Activated CD8-positive, alpha-beta memory T cell treated with anti-CD3 and anti-CD28 coated beads, Interleukin-2, amount 50 U/mL, for 24 hours (primary cell): ENCODE results near the gene SYT2.
"Not testable (repeated sequence)": the region's sequence is repeated elsewhere in the genome, so short reads cannot be mapped to it uniquely, and the experiment has no call there.

ENCODE experiments used
- DNase-seq: peaks from one replicate; pipeline ENCODE4 v3.0.0-alpha.2; 2020; ENCODE audit errors: extremely low read depth

SYT2 gene

GRCh38 chr1:202642619-202643291 is 67.5 kb downstream of the SYT2 start:
- DNase-seq: no peak

DNA sequence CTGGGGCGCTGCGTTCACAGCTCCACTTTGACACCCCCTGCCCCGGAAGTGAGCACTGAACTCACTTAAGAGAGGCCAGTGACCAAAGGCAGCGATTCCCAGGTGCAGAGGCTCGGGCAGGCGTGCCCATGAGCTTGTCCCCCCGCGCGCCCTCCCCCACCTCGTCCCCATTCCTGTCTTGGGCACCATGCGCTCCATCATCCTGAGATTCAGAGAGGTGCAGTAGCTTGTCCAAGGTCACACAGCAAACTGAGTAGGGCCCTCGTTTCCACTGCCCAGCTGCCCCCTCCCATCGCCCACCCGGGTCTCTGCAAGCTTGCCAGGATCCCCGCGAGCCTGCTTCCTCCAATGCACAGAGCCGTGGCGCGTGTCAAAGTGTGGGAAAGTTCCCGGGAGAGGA is 68.0 kb downstream of the SYT2 start:
- DNase-seq: no peak

DNA sequence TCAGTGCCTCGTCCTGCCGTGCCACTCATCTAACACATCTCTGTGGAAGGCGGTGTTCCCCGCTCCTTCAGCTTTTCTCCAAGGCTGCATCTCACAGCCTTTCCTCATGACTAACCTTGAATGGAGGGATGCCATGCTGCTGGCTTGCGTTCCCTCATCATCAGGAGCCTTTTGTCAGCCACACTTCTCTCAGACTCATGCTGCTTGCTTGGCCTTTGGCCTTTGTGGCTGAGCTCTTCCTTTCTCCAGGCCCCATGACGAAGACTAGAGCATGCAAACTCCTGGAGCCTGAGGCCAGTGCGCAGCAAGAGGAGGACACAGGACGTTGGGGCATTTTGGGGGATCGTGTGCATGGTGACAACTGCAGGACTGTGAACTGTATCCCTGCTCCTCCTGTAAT is 70.8 kb downstream of the SYT2 start:
- DNase-seq: no peak

- DNase-seq: not testable (repeated sequence)
Measured at GRCh38 chr1:202638701-202639305, 71.5 kb downstream of the SYT2 start.

- DNase-seq: no peak
Measured at GRCh38 chr1:202638019-202638700, 72.1 kb downstream of the SYT2 start.

DNA sequence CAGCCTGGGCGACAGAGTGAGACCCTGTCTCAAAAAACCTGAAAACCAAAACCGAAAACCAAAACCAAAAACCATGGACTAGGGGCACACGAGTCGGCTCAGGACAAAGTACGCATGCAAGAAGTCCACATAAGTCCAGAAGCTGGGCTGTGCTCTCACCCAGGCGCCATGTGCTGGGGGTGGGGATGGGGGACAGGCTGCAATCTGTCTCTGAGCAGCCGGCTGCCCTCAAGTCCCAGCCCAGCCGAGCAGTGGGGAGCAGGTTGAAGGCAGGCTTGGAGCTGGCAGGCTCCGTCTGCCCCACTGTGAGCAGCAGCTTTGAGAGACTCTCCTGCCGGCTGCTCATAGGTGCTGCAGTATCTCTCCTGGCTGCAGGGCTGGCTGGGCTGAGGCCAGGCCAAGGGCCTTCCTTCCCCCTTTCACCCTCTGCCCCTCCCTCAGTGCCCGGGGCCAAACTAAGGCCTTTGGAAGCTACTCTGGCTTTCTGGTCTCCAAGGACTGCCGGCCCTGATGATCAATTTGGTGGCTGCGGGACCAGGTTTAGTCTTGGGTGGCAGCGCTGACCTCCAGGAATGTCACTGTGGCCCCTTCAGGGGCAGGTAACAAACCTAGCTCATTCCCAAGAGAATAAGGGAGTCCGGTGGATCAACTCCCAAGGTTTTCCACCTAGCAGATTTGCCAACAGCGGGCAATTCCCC is 72.8 kb downstream of the SYT2 start:
- DNase-seq: not testable (repeated sequence)

- DNase-seq: not testable (repeated sequence)
Measured at GRCh38 chr1:202636171-202636570, 74.1 kb downstream of the SYT2 start.

DNA sequence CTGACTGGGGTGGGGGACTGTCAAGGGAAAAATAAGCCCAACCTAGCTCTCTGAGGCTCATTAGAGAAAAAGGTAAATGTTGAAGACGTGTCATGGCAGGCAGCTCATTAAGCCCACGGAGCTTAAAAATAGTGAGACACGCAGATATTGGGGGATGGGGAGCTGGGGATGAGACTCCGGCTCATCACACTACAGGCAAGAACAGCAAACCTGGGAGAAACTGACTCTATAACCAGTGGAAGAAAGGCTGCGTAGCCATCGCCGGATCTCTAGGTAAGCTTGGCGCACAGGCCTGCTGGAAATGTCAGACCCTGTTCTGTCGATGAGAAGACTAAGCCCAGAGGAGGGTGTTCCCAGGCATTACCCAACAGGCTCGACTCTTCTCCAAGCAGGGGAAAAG is 78.0 kb downstream of the SYT2 start:
- no peak for DNase-seq

DNA sequence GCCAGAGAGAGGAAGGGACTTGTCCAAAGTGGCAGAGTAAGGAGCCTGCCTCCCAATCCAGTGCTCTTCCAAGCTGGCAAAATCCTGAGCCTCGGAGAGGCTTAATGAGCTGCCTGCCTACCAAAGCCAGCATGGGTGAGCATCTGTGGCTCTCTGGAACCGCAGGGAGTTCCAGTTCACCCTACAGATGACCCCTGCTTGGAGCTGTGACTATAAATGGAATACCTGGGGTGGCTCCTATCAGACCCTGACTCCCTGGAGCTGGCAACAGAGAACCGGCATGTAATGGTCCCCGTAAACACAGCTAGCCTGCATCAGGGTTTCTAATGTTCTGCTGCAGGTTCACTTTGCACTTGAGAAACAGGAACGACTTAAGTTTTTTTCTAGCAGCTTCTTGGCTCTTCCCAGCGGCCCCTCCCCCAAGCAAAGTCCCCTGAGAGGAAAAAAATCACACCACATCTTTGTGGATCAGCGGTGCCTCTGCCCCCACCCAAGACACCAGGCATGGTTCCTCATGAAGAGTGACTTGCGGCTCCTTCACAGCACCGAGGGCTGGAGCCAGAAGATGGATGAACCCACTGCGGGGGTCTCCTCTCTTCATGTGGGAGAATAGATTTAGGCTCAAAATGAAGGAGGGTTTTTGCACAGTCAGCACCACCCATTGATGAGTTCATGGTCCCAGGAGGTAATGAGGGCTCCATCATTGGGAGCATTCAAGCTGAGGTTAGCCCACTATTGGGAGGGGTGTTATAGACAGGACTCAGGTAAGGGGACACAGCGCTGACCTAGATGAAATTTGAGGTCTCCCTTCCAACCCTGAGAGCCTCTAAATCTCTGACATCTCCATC is 79.0 kb downstream of the SYT2 start:
- no peak for DNase-seq

DNA sequence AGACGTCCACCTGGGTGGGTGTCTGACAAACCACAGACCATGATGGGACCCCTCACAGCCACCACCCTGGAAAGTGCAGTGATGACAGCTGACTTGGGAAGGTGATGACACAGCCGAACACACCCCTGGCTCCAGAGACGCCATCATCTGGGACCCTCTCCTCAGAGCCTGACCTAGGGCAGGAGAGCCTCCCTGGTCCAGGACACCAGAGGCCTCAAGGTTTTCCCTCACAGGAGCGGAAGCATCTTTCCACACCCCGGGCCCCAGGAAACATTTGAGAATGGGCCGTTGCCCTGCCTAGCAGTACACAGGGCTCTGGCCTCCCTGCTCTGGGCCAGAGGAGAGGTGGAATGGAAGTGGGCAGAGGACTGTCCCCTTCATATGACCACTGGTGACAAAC is 79.7 kb downstream of the SYT2 start:
- DNase-seq: no peak

GRCh38 chr1:202630096-202630495 is 80.2 kb downstream of the SYT2 start:
- DNase-seq: not testable (repeated sequence)

DNA sequence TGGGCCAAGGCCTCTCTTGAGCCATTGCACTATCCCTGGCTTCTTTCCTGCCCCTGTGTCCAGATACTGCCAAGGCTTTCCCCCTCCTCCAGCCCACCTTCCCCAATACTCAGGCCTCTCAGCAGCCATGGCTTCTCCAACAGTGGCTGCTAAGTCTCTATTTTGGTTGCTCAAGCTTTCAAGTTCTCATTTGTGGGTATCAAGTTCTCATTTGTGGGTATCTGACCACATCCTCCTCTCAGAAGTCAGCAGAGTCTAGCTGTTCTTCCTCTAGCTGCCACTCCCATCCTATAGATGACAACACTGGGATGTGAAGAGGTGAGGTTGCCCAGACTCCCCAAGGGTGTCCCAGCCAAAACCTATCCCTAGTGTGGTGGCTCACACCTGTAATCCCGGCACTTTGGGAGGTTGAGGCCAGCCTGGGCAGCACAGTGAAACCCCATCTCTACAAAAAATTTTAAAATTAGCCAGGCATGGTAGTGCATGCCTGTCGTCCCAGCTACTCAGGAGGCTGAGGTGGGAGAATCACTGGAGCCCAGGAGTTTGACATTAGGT is 80.9 kb downstream of the SYT2 start:
- not testable (repeated sequence) for DNase-seq

DNA sequence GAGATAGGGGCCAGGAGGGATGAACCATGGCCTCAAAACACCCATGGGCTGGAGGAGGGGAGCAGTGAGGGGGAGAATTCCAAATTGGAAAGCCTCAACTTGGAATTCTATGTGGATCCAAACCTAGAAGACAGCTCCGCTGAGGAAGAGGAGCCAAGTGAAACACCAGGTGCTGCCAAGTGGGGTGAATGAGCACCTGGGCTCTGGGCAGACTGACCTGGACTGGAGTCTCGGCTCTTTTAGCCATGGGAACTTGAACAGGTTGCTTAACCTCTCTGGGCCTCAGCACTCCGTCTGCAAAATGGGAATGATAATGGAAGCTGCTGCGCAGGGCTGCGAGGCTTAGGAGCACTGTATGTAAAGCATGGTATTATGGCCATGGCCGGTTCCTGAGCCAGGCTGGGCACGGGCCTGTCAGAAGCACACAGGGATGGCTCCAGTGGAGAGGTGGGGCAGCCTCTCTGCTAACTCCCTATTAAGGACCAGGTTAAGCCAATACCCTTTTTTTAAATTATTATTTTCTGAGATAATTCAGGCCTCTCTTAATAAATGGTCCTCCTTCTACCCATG is 81.5 kb downstream of the SYT2 start:
- DNase-seq: no peak

- DNase-seq: no peak
Measured at GRCh38 chr1:202627841-202628565, 82.3 kb downstream of the SYT2 start.

DNA sequence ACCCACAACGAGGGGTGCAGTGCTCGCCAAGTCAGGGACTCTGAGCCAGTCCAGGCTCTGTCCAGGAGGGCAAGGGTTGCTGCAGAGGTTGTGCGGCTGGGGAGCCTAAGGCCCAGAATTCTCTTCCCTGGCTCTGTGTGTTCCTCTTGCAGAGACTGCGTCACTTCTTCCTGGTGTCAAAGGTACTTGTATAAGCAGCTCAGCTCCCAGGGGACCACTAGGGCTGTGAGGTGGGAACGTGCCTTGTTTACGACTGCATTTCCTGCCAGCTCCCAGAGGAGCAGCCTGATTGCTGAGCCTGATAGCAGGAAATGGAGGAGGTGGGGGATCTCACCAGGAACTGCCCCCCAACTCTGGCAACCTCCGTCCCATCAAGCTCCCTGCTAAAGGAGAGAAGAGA is 83.2 kb downstream of the SYT2 start:
- not testable (repeated sequence) for DNase-seq

GRCh38 chr1:202625416-202626360 is 84.6 kb downstream of the SYT2 start:
- no peak for DNase-seq

DNA sequence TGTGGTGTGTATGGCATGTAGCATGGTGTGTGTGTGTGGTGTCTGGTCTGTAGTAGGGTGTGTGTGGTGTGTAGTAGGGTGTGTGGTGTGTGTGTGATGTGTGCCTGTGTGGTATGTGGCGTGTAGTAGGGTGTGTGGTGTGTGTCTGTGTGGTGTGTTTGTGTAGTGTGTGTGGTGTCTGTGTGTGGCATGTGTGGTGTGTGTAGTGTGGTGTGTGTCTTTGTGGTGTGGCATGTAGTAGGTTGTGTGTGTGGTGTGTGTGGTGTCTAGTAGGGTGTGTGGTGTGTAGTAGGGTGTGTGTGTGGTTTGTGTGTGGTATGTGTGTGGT is 85.5 kb downstream of the SYT2 start:
- DNase-seq: no peak

DNA sequence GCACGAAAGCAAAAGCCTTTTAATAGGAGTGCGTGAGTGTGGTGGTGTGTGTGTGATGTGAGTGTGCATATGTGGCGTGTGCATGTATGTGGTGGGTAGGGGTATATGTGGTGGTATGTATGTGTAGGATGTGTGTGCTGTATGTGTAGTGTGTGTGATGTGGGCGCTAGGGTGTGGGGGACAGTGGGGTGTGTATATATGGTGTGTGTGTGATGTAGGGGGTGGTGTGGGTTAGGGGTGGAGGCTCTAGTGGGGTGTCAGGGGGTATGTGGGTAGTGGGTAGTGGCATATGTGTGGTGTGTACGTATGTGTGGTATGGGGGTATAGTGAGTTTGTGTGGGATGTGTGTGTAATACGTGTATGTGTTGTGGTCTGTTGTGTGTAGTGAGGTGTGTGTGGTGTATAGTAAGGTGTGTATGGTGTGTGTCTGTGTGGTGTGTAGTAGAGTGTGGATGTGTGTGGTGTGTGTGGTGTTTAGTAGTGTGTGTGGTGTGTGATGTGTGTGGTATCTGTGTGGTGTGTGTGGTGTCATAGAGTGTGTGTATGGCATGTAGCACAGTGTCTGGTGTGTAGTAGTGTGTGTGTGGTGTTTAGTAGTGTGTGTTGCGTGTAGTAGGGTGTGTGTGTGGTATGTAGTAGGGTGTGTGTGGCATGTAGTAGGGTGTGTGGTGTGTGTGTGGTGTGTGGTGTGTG is 86.0 kb downstream of the SYT2 start:
- DNase-seq: no peak

DNA sequence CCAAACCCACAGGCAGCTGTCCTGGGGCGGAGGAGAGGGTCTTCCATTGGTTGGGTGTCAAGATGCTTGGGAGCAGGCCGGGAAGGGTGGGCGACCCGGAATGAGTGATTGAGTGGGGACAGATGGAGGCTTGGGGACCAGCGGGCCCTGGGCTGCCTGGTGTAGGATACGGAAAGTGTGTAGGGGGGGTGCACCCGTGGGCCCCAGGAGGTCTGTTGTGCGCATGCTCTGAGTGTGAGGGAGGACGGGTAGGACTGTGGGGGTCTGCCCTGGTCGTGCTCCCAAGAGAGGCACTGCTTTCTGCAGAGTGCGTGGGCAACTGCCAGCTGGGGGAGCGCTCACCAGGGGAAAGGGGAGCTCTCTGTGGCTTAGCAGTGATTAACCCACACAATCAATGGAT is 86.8 kb downstream of the SYT2 start:
- DNase-seq: not testable (repeated sequence)
